Colonic mucosa (tissue), 4 donors: ENCODE results near the gene DDX42. TPM values are rescaled to one million over a fixed set of nuclear protein-coding genes. Genes with fewer than 3 reads are reported as not detected.

Experiments
- DNase-seq: peaks from one replicate; pipeline ENCODE4 v3.0.0-alpha.2; 2020
- H3K27ac ChIP-seq: fragments of 200-600 bp; one replicate; pipeline ENCODE4 v1.8.0; 2021
- H3K27me3 ChIP-seq: fragments of 200-600 bp; one replicate; pipeline ENCODE4 v1.8.0; 2021
- H3K36me3 ChIP-seq: fragments of 200-600 bp; one replicate; pipeline ENCODE4 v1.8.0; 2021
- H3K4me1 ChIP-seq: fragments of 200-600 bp; one replicate; pipeline ENCODE4 v1.8.0; 2021; ENCODE audit warnings: mild to moderate bottlenecking
- H3K4me3 ChIP-seq: fragments of 200-600 bp; one replicate; pipeline ENCODE4 v1.8.0; 2021
- H3K9ac ChIP-seq, 2 donors: one replicate each; pipeline ENCODE4 v1.7.0; 2013; ENCODE audit warnings: control low read depth in 2 of 2, low read depth in 2 of 2, low read length in 2 of 2
- H3K9me3 ChIP-seq: fragments of 200-600 bp; one replicate; pipeline ENCODE4 v1.8.0; 2021
- CTCF ChIP-seq: fragments of 200-600 bp; IDR thresholded peaks from one replicate; pipeline ENCODE4 v1.8.0; 2022; ENCODE audit warnings: antibody characterized with exemption, mild to moderate bottlenecking
- intact Hi-C: fragments of 100-400 bp; cut with DNase I; formaldehyde crosslinking; loops from one replicate; pipeline ENCODE4 v1.14.1; 2022
- total RNA-seq, 2 donors: library from RNA; stranded (reverse); fragmentation: NEBNext Ultra II Directional in 1 of 2; extraction: Animal tissue kit (Norgen Biotek cat#: 25700) in 1 of 2; gene quantifications; one replicate each; pipeline ENCODE4 v1.2.1, GENCODE V29; 2021
- donor health status: healthy.
- donor health status: DM: no; HTN: no; CAD: no.
- donor health status: DM: no; HTN: no; CAD: no.

DDX42 gene
- total RNA-seq, 2 donors from 2014 or later = 71.1 to 74.5 TPM

GRCh38 chr17:63751806-63752205 lies 22.2 kb upstream of the DDX42 start:
- H3K36me3 ChIP-seq = no peaks in the 10 kb centered on the region
- TF ChIP-seq CTCF = no peak
- no peak overlapping the region for H3K9ac ChIP-seq
- no peak for DNase-seq
- H3K4me1 ChIP-seq = no peaks in the 10 kb centered on the region
- no peak overlapping the region for H3K27ac ChIP-seq
- no peaks in the 10 kb centered on the region for H3K27me3 ChIP-seq
- H3K9me3 ChIP-seq = no peaks in the 10 kb centered on the region
- H3K4me3 ChIP-seq = no peak overlapping the region
- intact Hi-C loops = no loop called here

- Histone ChIP-seq H3K27me3 (no peaks in the 10 kb centered on the region), H3K36me3 (no peaks in the 10 kb centered on the region), H3K9ac (no peak overlapping the region), H3K27ac (no peak overlapping the region), H3K4me1 (no peaks in the 10 kb centered on the region), H3K4me3 (no peak overlapping the region), H3K9me3 (no peaks in the 10 kb centered on the region)
- TF ChIP-seq CTCF = no peak
- intact Hi-C loops = no loop called here
- no peak for DNase-seq
Measured at GRCh38 chr17:63752707-63753106, 21.3 kb upstream of the DDX42 start.

- H3K9me3 ChIP-seq = no peaks in the 10 kb centered on the region
Measured at GRCh38 chr17:63753215-63753614, 20.8 kb upstream of the DDX42 start.

GRCh38 chr17:63754046-63754445 lies 19.9 kb upstream of the DDX42 start:
- no peak overlapping the region for H3K9ac ChIP-seq
- no peaks in the 10 kb centered on the region for H3K27me3 ChIP-seq
- H3K9me3 ChIP-seq = no peaks in the 10 kb centered on the region
- no peak overlapping the region for H3K4me3 ChIP-seq
- no peak for DNase-seq
- H3K27ac ChIP-seq = no peak overlapping the region
- intact Hi-C loops = no loop called here
- H3K4me1 ChIP-seq = no peaks in the 10 kb centered on the region
- no peak for TF ChIP-seq CTCF
- no peaks in the 10 kb centered on the region for H3K36me3 ChIP-seq

More at GRCh38 chr17:63753215-63753614, 20.8 kb upstream of the DDX42 start:
- Histone ChIP-seq H3K27ac (no peak overlapping the region), H3K9ac (no peak overlapping the region), H3K36me3 (no peaks in the 10 kb centered on the region), H3K4me3 (no peak overlapping the region), H3K4me1 (no peaks in the 10 kb centered on the region), H3K27me3 (no peaks in the 10 kb centered on the region)
- no peak for DNase-seq
- intact Hi-C loops = no loop called here
- TF ChIP-seq CTCF = no peak

GRCh38 chr17:63758428-63758827 lies 15.5 kb upstream of the DDX42 start:
- no peaks in the 10 kb centered on the region for H3K27me3 ChIP-seq
- H3K9me3 ChIP-seq = no peaks in the 10 kb centered on the region
- DNase-seq = no peak
- no peak overlapping the region for H3K4me3 ChIP-seq
- no peak for TF ChIP-seq CTCF
- H3K36me3 ChIP-seq = no peaks in the 10 kb centered on the region
- H3K9ac ChIP-seq = no peak overlapping the region
- H3K4me1 ChIP-seq = peaks cover 3% of the 10 kb centered on the region
- H3K27ac ChIP-seq = no peak overlapping the region
- intact Hi-C loops = no loop called here
